HL-60 (cell line): ENCODE measurements around the gene BIN1.

Experiments used
- CTCF ChIP-seq: IDR thresholded peaks from one replicate; pipeline ENCODE4 v1.5.1; 2011; ENCODE audit warnings: low read length, control low read depth, inconsistent platforms; ENCODE audit not compliant: insufficient read depth
- GABPA ChIP-seq: IDR thresholded peaks from 2 replicates; pipeline ENCODE4 v1.6.1; 2012; ENCODE audit warnings: low read depth
- POLR2AphosphoS5 ChIP-seq: IDR thresholded peaks from 2 replicates; pipeline ENCODE4 v1.6.1; 2012; ENCODE audit warnings: low read depth
- REST ChIP-seq: IDR thresholded peaks from 2 replicates; pipeline ENCODE4 v1.6.1; 2012; ENCODE audit warnings: low read depth; ENCODE audit not compliant: insufficient replicate concordance
- SPI1 ChIP-seq: IDR thresholded peaks from 2 replicates; pipeline ENCODE4 v1.6.1; 2012; ENCODE audit warnings: low read depth, mild to moderate bottlenecking, borderline replicate concordance

- TF ChIP-seq CTCF = no peak
- TF ChIP-seq POLR2AphosphoS5 = no peak
- no peak for TF ChIP-seq REST
- TF ChIP-seq SPI1 = no peak
- TF ChIP-seq GABPA = no peak
Measured at GRCh38 chr2:127117603-127118002, 10.6 kb upstream of the BIN1 start.
